ENCODE results near the gene TBCB.
"Not testable (repeated sequence)": the region's sequence is repeated elsewhere in the genome, so short reads cannot be mapped to it uniquely, and the experiment has no call there.

Gene TBCB

GRCh38 chr19:36115453-36116343, at the start of gene TBCB:
TBCB (plus strand) TSS chr19:36115468; CDS start chr19:36115561, 93 bp downstream.
- peak; percentile 6 for DNase-seq

- no peak for DNase-seq
Observed at GRCh38 chr19:36067681-36068080, 47.6 kb upstream of the TBCB start.

GRCh38 chr19:36068810-36069499, 46.3 kb upstream of the TBCB start:
- DNase-seq, result not testable (repeated sequence)

- DNase-seq, result no peak
Observed at GRCh38 chr19:36072081-36072480, 43.2 kb upstream of the TBCB start.

GRCh38 chr19:36073121-36073876, 42.0 kb upstream of the TBCB start:
- no peak for DNase-seq

GRCh38 chr19:36079389-36079945, 35.8 kb upstream of the TBCB start:
- peak; percentile 8 for DNase-seq

GRCh38 chr19:36081385-36081784, 33.9 kb upstream of the TBCB start:
- DNase-seq, result no peak

- DNase-seq, result no peak
Observed at GRCh38 chr19:36081894-36082293, 33.4 kb upstream of the TBCB start.

- no peak for DNase-seq
Observed at GRCh38 chr19:36082916-36083315, 32.4 kb upstream of the TBCB start.

GRCh38 chr19:36084231-36085009, 30.8 kb upstream of the TBCB start:
- no peak for DNase-seq

GRCh38 chr19:36086326-36086725, 28.9 kb upstream of the TBCB start:
- DNase-seq, result no peak

GRCh38 chr19:36089847-36090246, 25.4 kb upstream of the TBCB start:
- DNase-seq, result no peak

GRCh38 chr19:36090910-36091695, 24.2 kb upstream of the TBCB start:
- no peak for DNase-seq

- DNase-seq, result no peak
Observed at GRCh38 chr19:36092566-36092965, 22.7 kb upstream of the TBCB start.

- DNase-seq, result no peak
Observed at GRCh38 chr19:36093146-36093662, 22.1 kb upstream of the TBCB start.

- no peak for DNase-seq
Observed at GRCh38 chr19:36093687-36094086, 21.6 kb upstream of the TBCB start.

- DNase-seq, result no peak
Observed at GRCh38 chr19:36097036-36097435, 18.2 kb upstream of the TBCB start.

- no peak for DNase-seq
Observed at GRCh38 chr19:36099166-36099785, 16.0 kb upstream of the TBCB start.

- DNase-seq, result no peak
Observed at GRCh38 chr19:36100476-36100875, 14.8 kb upstream of the TBCB start.

GRCh38 chr19:36101550-36102327, 13.5 kb upstream of the TBCB start:
- no peak for DNase-seq

Data from inflammatory macrophage treated with lipopolysaccharide for 4 hours (primary cell).